DND-41 (cell line): ENCODE measurements around the gene ADCY4.

Source experiments
- CTCF ChIP-seq: IDR thresholded peaks from 2 replicates; pipeline ENCODE4 v1.5.1; 2012; ENCODE audit warnings: borderline replicate concordance, low read length, moderate library complexity, mild to moderate bottlenecking; ENCODE audit not compliant: poor library complexity, severe bottlenecking; ENCODE audit errors: extremely low read depth
- EZH2 ChIP-seq: IDR thresholded peaks from 3 replicates; pipeline ENCODE4 v1.6.1; 2012; ENCODE audit warnings: borderline replicate concordance, low read depth, mild to moderate bottlenecking, moderate library complexity, low read length, inconsistent platforms; ENCODE audit not compliant: severe bottlenecking

- TF ChIP-seq EZH2 (no peak), CTCF (no peak)
Measured at GRCh38 chr14:24324024-24324423, 10.8 kb downstream of the ADCY4 start.
